RWPE2 (cell line): ENCODE measurements around the gene MTUS2.
"Not testable (repeated sequence)": the region's sequence is repeated elsewhere in the genome, so short reads cannot be mapped to it uniquely, and the experiment has no call there.

Experiments
- ATAC-seq: fragments of 200-7000 bp; cut with Tn5 transposase; 3 replicates; pipeline ENCODE4 v1.9.1; 2021; ENCODE audit warnings: low read depth
- DNase-seq: peaks from one replicate; pipeline ENCODE4 v3.0.0-alpha.2; 2020; ENCODE audit warnings: low spot score
- H3K27ac ChIP-seq: fragments of 450-650 bp; 2 replicates; pipeline ENCODE4 v1.5.1; 2017; ENCODE audit warnings: mild to moderate bottlenecking; ENCODE audit not compliant: poor library complexity, severe bottlenecking
- H3K27me3 ChIP-seq: fragments of 250-450 bp; sonication (Bioruptor Pico); 2 replicates; pipeline ENCODE4 v1.5.1; 2021; ENCODE audit warnings: mild to moderate bottlenecking, moderate library complexity; ENCODE audit not compliant: insufficient read depth, poor library complexity, severe bottlenecking
- H3K36me3 ChIP-seq: fragments of 250-450 bp; sonication (Bioruptor Pico); 2 replicates; pipeline ENCODE4 v1.5.1; 2020; ENCODE audit warnings: low read depth, mild to moderate bottlenecking, moderate library complexity
- H3K4me1 ChIP-seq: fragments of 250-450 bp; sonication (Bioruptor Pico); 2 replicates; pipeline ENCODE4 v1.5.1; 2021; ENCODE audit warnings: mild to moderate bottlenecking, moderate library complexity; ENCODE audit not compliant: insufficient read depth, poor library complexity, severe bottlenecking
- H3K4me3 ChIP-seq: fragments of 250-450 bp; sonication (Bioruptor Pico); 2 replicates; pipeline ENCODE4 v1.5.1; 2021; ENCODE audit warnings: mild to moderate bottlenecking, moderate library complexity; ENCODE audit not compliant: severe bottlenecking
- H3K9me3 ChIP-seq: fragments of 250-450 bp; sonication (Bioruptor Pico); 2 replicates; pipeline ENCODE4 v1.5.1; 2021; ENCODE audit warnings: mild to moderate bottlenecking, moderate library complexity; ENCODE audit not compliant: severe bottlenecking
- TF ChIP-seq, protein P1 (sequence below): fragments of 450-650 bp; IDR thresholded peaks from one replicate; pipeline ENCODE4 v1.5.1; 2017; ENCODE audit warnings: mild to moderate bottlenecking, moderate library complexity; ENCODE audit not compliant: poor library complexity, severe bottlenecking

The MTUS2 gene

DNA sequence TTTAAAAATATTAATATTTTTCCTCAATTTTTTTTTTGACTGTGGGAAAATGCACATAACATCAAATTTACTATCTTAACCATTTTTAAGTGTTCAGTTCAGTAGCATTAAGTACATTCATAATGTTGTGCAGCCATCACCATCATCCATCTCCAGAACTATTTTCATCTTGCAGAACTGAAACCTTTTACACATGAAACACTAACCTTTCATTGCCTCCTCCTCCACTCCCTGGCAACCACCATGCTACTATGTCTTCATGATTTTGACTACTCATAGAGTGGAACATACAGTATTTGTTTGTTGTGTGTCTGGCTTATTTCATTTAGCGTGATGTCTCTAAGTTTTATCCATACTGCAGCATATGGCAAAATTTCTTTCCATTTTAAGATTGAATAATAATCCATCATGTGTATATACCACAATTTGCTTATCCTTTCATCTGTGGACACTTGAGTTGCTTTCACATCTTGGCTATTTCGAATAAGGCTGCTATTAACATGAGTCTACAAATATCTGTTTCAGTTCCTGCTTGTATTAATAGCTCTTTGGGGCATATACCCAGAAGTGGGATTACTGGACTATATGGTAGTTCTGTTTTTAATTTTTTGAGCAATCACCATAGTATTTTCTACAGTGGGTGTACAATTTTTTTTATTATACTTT, 376.4 kb downstream of the MTUS2 start:
- ATAC-seq = no peak
- H3K4me3 ChIP-seq = no peak overlapping the region
- H3K9me3 ChIP-seq = no peaks in the 10 kb centered on the region
- DNase-seq = no peak
- no peaks in the 10 kb centered on the region for H3K36me3 ChIP-seq
- H3K27ac ChIP-seq = no peak overlapping the region
- H3K4me1 ChIP-seq = no peaks in the 10 kb centered on the region
- no peaks in the 10 kb centered on the region for H3K27me3 ChIP-seq
- TF ChIP-seq, protein P1, sequence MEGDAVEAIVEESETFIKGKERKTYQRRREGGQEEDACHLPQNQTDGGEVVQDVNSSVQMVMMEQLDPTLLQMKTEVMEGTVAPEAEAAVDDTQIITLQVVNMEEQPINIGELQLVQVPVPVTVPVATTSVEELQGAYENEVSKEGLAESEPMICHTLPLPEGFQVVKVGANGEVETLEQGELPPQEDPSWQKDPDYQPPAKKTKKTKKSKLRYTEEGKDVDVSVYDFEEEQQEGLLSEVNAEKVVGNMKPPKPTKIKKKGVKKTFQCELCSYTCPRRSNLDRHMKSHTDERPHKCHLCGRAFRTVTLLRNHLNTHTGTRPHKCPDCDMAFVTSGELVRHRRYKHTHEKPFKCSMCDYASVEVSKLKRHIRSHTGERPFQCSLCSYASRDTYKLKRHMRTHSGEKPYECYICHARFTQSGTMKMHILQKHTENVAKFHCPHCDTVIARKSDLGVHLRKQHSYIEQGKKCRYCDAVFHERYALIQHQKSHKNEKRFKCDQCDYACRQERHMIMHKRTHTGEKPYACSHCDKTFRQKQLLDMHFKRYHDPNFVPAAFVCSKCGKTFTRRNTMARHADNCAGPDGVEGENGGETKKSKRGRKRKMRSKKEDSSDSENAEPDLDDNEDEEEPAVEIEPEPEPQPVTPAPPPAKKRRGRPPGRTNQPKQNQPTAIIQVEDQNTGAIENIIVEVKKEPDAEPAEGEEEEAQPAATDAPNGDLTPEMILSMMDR = no peak

DNA sequence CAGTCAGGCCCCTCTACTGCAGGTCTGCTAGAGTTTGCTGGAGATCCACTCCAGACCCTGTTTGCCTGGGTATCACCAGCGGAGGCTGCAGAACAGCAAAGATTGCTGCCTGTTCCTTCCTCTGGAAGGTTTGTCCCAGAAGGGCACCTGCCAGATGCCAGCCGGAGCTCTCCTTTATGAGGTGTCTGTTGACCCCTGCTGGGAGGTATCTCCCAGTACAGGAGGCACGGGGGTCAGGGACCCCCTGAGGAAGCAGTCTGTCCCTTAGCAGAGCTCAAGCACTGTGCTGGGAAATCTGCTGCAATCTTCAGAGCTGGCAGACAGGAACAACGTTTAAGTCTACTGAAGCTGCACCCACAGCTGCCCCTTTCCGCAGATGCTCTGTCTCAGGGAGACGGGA, 382.6 kb downstream of the MTUS2 start:
- H3K4me1 ChIP-seq, H3K4me3 ChIP-seq, DNase-seq, H3K27me3 ChIP-seq, H3K27ac ChIP-seq, ATAC-seq, H3K9me3 ChIP-seq, H3K36me3 ChIP-seq: not testable (repeated sequence)

DNA sequence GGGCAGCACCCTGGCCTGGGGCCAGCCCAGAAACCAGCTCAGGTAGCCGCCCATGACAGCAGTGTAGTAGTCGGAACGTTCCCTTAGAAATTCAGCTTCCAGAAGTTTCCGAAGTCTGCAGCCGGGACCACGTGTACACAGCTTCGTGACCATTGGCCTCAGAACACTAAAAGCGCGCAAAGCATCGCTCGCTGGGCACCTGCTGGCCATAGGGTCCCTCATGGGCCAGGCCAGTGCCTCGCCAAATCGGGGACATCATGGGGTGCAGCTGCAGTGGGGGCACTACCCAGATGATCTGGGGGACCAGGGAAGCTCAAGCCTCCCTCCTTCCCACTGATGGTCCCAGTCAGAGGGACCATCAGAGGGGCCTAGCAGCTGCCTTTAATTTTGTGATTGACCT, 384.5 kb downstream of the MTUS2 start:
- TF ChIP-seq, protein P1 = no peak
- H3K9me3 ChIP-seq = no peaks in the 10 kb centered on the region
- H3K27ac ChIP-seq = no peak overlapping the region
- H3K36me3 ChIP-seq = no peaks in the 10 kb centered on the region
- no peak for DNase-seq
- no peak overlapping the region for H3K4me3 ChIP-seq
- no peaks in the 10 kb centered on the region for H3K4me1 ChIP-seq
- no peaks in the 10 kb centered on the region for H3K27me3 ChIP-seq
- ATAC-seq = no peak

DNA sequence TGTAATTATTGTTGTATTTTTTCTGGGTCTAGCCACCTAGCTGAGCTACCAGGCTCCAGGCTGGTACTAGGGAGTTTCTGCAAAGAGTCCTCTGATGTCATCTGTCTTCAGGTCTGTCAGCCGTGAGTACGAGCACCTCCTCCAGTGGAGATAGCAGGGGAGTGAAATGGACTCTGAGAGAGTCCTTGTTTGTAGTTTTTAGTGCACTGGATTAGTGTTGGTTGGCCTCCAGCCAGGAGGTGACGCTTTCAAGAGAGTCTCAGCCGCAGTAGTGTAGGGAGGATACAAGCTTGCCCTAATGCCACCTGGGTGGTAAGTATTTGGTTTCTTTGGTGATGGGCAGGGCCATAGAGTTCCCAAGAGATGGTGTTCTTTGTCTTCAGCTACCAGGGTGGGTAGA, 390.5 kb downstream of the MTUS2 start:
- no peak for DNase-seq
- TF ChIP-seq, protein P1 = no peak
- Histone ChIP-seq H3K4me3 (no peak overlapping the region), H3K36me3 (no peaks in the 10 kb centered on the region), H3K9me3 (no peaks in the 10 kb centered on the region), H3K27me3 (no peaks in the 10 kb centered on the region), H3K27ac (no peak overlapping the region), H3K4me1 (no peaks in the 10 kb centered on the region)
- no peak for ATAC-seq

DNA sequence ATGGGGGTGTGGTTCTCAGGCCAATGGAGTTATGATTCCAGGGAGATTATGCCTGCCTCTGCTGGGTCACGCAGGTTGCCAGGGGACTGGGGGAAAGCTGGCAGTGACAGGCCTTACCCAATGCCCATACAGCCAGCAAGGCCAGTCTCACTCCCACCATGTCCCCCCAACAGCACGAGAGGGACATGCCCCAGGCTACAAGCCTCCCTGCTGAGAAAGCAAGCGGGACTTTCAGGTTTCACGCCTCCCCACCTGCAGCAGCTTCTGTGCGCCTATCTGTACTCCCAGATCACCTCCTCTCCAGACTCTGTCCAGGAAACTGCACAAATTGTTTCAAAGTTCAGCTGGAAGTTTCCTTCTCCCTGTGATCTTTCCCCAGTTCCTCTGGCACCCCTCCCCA, 391.0 kb downstream of the MTUS2 start:
- H3K9me3 ChIP-seq, DNase-seq, H3K4me3 ChIP-seq, H3K4me1 ChIP-seq, ATAC-seq, H3K27me3 ChIP-seq, H3K27ac ChIP-seq, H3K36me3 ChIP-seq: not testable (repeated sequence)

DNA sequence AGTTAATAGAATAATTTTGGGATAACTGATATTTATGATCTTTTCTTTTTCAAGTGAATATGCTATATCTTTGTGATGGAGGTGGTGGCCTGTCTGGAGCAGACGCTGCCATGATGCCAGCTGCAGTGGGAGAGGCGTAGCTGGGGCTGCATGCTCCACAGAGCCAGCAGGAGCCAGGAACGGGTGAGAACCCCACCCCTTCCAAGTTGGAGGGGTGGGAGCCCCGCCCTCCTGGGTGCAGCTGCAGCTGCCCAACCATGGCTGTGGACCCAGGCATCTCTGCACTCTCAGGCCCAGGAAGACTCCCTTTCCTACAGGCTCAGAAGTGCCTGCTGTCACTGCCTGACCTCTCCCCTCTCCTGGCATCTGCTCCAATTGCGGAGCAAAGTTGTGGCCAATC, 402.3 kb downstream of the MTUS2 start:
- Histone ChIP-seq H3K4me3 (no peak overlapping the region), H3K27me3 (no peaks in the 10 kb centered on the region), H3K27ac (no peak overlapping the region), H3K4me1 (no peaks in the 10 kb centered on the region), H3K9me3 (no peaks in the 10 kb centered on the region), H3K36me3 (no peaks in the 10 kb centered on the region)
- TF ChIP-seq, protein P1 = no peak
- no peak for DNase-seq
- ATAC-seq = no peak
